GM19238 (cell line): ENCODE data around the gene SPHKAP.
"Not testable (repeated sequence)": the region's sequence is repeated elsewhere in the genome, so short reads cannot be mapped to it uniquely, and the experiment has no call there.

ENCODE experiments used
- DNase-seq: peaks from one replicate; pipeline ENCODE4 v3.0.0; 2011; ENCODE audit warnings: low spot score; ENCODE audit not compliant: insufficient read length

The SPHKAP gene

DNA sequence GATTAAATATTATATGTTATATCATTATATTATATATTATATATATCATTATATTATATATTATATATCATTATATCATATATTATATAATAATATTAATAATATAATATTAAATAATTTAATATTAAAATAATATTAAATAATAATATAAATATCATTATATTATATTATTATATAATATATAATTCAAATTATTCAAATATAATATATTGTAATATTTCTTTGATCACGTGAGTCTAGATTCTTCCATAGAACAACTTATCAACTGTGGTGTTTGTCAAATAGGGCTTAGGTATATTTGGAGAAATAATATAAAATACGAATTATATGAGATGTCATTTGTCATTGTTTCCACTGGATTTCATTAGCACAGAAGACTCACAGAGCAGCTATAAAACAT, 77.3 kb downstream of the SPHKAP start:
- DNase-seq = no peak

DNA sequence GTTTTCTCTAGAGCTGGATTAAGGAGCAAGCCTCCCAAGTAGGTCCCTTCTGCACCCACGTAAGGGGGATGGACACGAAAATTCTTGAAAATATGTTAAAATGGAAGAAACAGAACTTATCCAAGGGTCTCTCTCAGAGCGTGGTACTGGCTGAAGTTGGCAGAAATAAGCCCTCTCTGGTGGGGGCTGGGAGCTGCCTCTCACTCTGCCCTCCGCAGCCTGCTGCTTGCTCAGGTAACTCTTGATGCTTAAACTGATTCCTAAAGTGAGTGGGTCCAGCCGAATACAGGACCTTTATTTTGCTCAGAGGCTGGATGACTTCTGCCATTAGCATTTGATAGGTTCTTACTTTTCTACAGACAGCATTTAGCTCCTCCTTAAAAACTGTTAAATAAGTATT, 78.1 kb downstream of the SPHKAP start:
- DNase-seq = no peak

GRCh38 chr2:228102949-228103348, 78.5 kb downstream of the SPHKAP start:
- no peak for DNase-seq

- no peak for DNase-seq
Measured at GRCh38 chr2:228094377-228094921, 87.0 kb downstream of the SPHKAP start.

GRCh38 chr2:228092056-228092455, 89.4 kb downstream of the SPHKAP start:
- DNase-seq = no peak

GRCh38 chr2:228086561-228086960, 94.9 kb downstream of the SPHKAP start:
- no peak for DNase-seq

DNA sequence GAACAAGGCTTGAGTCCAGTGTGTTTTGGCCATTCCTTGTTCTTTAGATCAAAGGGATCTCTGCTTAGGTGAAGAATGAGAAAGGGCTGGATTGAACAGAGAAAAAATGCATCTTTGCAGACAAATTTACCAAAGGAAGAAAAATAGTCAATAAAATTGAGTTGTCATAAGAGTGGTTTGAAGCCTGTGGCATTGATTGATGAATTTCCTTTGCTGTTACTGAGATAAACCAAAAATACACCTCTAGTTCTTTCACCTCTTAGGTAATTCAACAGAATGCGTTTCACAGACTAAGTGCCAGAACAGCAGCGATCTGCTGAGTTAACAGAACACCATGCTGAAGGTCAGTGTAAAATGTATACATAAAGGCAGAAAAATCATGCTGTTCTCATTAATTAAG, 96.8 kb downstream of the SPHKAP start:
- no peak for DNase-seq

DNA sequence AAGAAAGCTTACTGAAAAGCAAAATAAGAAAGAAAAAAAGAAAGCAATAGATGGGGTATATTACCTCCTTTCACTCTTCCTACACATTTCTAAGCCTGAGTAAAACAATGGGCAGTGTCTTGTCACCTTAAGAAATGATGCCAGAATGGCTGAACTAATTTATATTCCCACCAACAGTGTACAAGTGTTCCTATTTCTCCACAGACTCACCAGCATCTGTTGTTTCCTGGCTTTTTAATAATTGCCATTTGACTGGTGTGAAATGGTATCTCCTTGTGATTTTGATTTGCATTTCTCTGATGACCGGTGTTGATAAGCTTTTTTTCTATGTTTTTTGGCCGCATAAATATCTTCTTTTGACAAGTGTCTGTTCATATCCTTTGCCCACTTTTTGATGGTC, 98.4 kb downstream of the SPHKAP start:
- no peak for DNase-seq

- no peak for DNase-seq
Measured at GRCh38 chr2:228082571-228082970, 98.9 kb downstream of the SPHKAP start.

- no peak for DNase-seq
Measured at GRCh38 chr2:228079194-228079593, 102.3 kb downstream of the SPHKAP start.

DNA sequence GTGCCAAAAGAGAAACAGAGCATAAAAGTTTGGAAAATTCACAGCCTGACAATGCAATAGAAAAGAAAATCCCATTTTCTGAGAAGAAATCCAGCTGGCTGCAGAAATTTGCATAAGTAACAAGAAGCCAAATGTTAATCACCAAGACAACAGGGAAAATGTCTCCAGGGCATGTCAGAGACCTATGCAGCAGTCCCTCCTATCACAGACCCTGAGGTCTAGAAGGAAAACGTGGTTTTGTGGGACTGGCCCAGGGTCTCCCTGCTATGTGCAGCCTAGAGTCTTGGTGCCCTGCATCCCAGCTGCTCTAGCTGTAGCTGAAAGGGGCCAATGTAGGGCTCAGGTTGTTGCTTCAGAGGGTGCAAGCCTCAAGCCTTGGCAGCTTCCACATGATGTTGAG, 104.8 kb downstream of the SPHKAP start:
- not testable (repeated sequence) for DNase-seq

- DNase-seq = no peak
Measured at GRCh38 chr2:228072669-228073068, 108.8 kb downstream of the SPHKAP start.

GRCh38 chr2:228067309-228067708, 114.2 kb downstream of the SPHKAP start:
- DNase-seq = no peak

- no peak for DNase-seq
Measured at GRCh38 chr2:228066126-228066798, 115.2 kb downstream of the SPHKAP start.

DNA sequence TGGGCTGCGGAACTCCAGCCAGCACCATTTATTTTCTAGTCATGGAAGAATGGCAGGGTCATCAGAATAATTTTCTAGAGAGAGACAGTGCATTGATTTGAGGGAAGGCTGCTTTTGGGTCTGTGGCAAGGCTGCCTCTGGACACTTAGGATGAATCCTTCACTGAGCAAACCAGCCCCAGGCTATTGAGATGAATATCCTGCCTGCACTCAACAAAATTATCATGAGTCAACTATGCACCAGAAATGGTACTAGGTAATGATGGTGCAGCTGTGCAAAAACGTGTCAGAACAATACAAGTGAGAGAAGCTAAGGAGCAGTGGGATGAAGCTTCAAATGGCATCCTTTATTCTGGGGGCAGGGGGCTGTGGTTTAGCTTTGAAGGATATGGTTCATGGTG, 115.8 kb downstream of the SPHKAP start:
- DNase-seq = no peak

DNA sequence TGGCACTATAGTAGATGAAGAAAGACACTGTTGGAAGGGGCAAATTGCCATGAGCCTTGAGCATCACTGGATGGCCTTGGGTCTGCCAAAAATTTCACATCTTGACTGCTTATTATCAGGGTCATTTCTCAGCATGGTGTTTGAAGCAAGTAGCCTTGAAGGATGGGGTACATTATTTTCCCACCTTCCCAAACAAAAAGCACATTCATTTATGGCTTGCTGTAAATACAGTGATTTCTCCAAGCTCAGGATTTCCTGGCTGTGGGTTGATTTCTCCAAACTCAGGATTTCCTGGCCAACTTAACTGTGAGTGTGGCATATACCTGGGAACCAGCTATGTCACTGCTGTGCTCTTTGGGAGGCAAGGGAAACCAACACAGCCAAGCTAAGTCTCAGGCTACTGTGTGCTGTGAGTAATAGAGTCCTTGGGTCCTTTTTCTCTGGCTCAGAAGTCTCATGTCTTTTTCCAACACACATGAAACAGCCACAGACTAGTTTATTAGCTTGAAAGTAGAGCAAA, 116.6 kb downstream of the SPHKAP start:
- no peak for DNase-seq

- no peak for DNase-seq
Measured at GRCh38 chr2:228064024-228064423, 117.5 kb downstream of the SPHKAP start.

DNA sequence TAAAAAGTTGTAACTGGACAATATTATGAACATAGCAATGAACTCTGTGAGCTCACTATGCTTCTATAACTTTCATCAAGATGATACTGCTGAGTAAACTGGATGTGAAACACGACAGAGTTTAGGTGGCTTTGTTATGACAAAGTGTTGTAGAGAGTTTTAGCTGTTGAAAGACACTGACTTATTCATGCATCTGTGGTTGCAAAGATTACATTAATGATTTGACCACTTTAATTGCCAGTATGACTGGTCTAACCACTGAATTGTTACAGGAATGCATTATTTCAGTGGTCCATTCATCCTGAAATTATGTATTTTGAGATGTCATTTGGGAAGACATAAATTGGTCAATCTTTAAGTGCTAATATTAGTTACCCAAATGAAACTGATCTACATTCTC, 117.9 kb downstream of the SPHKAP start:
- DNase-seq = no peak

- no peak for DNase-seq
Measured at GRCh38 chr2:228059735-228060134, 121.8 kb downstream of the SPHKAP start.

- no peak for DNase-seq
Measured at GRCh38 chr2:228056293-228057097, 125.0 kb downstream of the SPHKAP start.

DNA sequence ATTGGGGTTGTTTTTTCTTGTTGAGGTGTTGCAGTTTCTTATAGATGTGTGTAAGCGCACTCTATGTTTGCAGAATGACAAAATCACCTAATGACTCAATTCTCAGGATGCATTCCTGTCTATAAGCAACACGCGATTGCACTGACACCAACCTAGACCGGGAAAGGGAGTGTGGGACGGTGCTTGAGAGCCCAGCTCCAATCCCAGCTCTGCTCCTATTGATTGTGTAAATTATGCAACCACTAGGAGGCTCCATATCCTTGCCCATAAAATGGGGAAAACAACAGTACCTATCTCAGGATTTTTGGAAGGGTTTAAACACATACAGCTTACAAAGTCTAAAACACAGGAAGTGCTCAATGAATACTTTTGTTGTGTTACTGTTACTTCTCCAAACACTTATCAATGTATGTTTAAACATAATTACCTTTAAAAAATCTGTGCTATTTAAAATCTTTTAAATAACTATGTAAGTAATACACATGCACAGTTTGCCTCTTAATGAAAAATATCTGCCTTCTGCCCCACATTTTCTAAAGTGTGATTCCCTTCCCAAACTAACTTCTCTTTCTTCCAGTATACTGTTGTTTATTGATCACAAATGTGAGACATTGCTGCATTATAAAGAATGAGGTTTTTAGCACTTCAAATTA, 132.5 kb downstream of the SPHKAP start:
- DNase-seq = no peak

GRCh38 chr2:228040995-228041394, 140.5 kb downstream of the SPHKAP start:
- DNase-seq = no peak
